ENCODE measurements around the gene KLRD1.

- TF ChIP-seq YY1 (IDR thresholded peaks at IDR 0.05; ENCODE audit: insufficient read depth, insufficient read length): no peak
- no peak for TF ChIP-seq SUZ12 (IDR thresholded peaks at IDR 0.05; ENCODE audit: extremely low read depth, insufficient read depth, insufficient read length)
- no peak for TF ChIP-seq ZNF274 (IDR thresholded peaks at IDR 0.05; ENCODE audit: low read depth, low read length)
Measured at GRCh38 chr12:10276774-10277173, 30.9 kb upstream of the KLRD1 start.

All from NT2/D1 (cell line).